Measurements from ENCODE around the gene CCNB2.
A peak's percentile ranks its signal among the peaks of the same experiment; 100 is the strongest.
"Not testable (repeated sequence)": the region's sequence is repeated elsewhere in the genome, so short reads cannot be mapped to it uniquely, and the experiment has no call there.

Gene CCNB2

GRCh38 chr15:59137566-59137965 lies 32.6 kb downstream of the CCNB2 start:
- no peak for DNase-seq

GRCh38 chr15:59138243-59138642 lies 33.3 kb downstream of the CCNB2 start:
- peak; percentile 39 for DNase-seq

- DNase-seq, result no peak
Observed at GRCh38 chr15:59140422-59141226, 35.7 kb downstream of the CCNB2 start.

GRCh38 chr15:59143281-59143680 lies 38.3 kb downstream of the CCNB2 start:
- no peak for DNase-seq

GRCh38 chr15:59144594-59144993 lies 39.6 kb downstream of the CCNB2 start:
- DNase-seq, result not testable (repeated sequence)

GRCh38 chr15:59147666-59148065 lies 42.7 kb downstream of the CCNB2 start:
- DNase-seq, result no peak

- no peak for DNase-seq
Observed at GRCh38 chr15:59148153-59148833, 43.3 kb downstream of the CCNB2 start.

- DNase-seq, result no peak
Observed at GRCh38 chr15:59150185-59150584, 45.2 kb downstream of the CCNB2 start.

GRCh38 chr15:59152694-59153450 lies 47.9 kb downstream of the CCNB2 start:
- no peak for DNase-seq

GRCh38 chr15:59153466-59153865 lies 48.5 kb downstream of the CCNB2 start:
- DNase-seq, result no peak

GRCh38 chr15:59154243-59154642 lies 49.3 kb downstream of the CCNB2 start:
- no peak for DNase-seq

- no peak for DNase-seq
Observed at GRCh38 chr15:59155431-59155830, 50.5 kb downstream of the CCNB2 start.

GRCh38 chr15:59157396-59157795 lies 52.5 kb downstream of the CCNB2 start:
- no peak for DNase-seq

GRCh38 chr15:59157840-59158700 lies 53.1 kb downstream of the CCNB2 start:
- no peak for DNase-seq

GRCh38 chr15:59158701-59159034 lies 53.7 kb downstream of the CCNB2 start:
- peak; percentile 90 for DNase-seq

GRCh38 chr15:59159210-59159609 lies 54.3 kb downstream of the CCNB2 start:
- DNase-seq, result no peak

- peak; percentile 80 for DNase-seq
Observed at GRCh38 chr15:59160880-59161593, 56.1 kb downstream of the CCNB2 start.

- not testable (repeated sequence) for DNase-seq
Observed at GRCh38 chr15:59162080-59162479, 57.1 kb downstream of the CCNB2 start.

- peak; percentile 89 for DNase-seq
Observed at GRCh38 chr15:59165726-59166125, 60.8 kb downstream of the CCNB2 start.

- no peak for DNase-seq
Observed at GRCh38 chr15:59166166-59166565, 61.2 kb downstream of the CCNB2 start.

- no peak for DNase-seq
Observed at GRCh38 chr15:59166601-59167265, 61.8 kb downstream of the CCNB2 start.

- DNase-seq, result no peak
Observed at GRCh38 chr15:59168536-59168935, 63.6 kb downstream of the CCNB2 start.

Measured in NCI-H1105 (cell line).